HepG2 (cell line): ENCODE data around the gene TXNRD2. TPM values are rescaled to one million over a fixed set of nuclear protein-coding genes. Genes with fewer than 3 reads are reported as not detected.

Source experiments
- AGO1 ChIP-seq: fragments of 200-400 bp; formaldehyde crosslinking; IDR thresholded peaks from 2 replicates; pipeline ENCODE4 v1.6.1; 2017; ENCODE audit warnings: mild to moderate bottlenecking, low read depth, low read length, moderate library complexity; ENCODE audit not compliant: poor library complexity, severe bottlenecking
- CCAR2 ChIP-seq: fragments of 200-400 bp; formaldehyde crosslinking; optimal IDR thresholded peaks from 2 replicates; pipeline ENCODE3; 2018; ENCODE audit warnings: low read depth, mild to moderate bottlenecking, low read length, moderate library complexity
- CREM ChIP-seq, 2 experiments: sonication (generic) in 1 of 2; formaldehyde crosslinking in 1 of 2; IDR thresholded peaks; 2 replicates each; pipeline versions ENCODE4 v1.4.0 to v1.6.1; 2016 to 2020; ENCODE audit warnings: antibody characterized with exemption in 1 of 2, mild to moderate bottlenecking in 1 of 2, missing genetic modification reagents in 1 of 2
- HIC2 ChIP-seq: sonication (generic); formaldehyde crosslinking; IDR thresholded peaks from 2 replicates; pipeline ENCODE4 v1.9.0; 2022; ENCODE audit warnings: low read depth, missing genetic modification reagents
- IRF9 ChIP-seq: sonication (generic); formaldehyde crosslinking; IDR thresholded peaks from 2 replicates; pipeline ENCODE4 v1.8.0; 2022; ENCODE audit warnings: missing genetic modification reagents, mild to moderate bottlenecking, borderline replicate concordance
- KAT8 ChIP-seq: IDR thresholded peaks from 2 replicates; pipeline ENCODE4 v1.6.1; 2016; ENCODE audit warnings: missing genetic modification reagents, missing compliant biosample characterization
- LCORL ChIP-seq, 2 experiments: fragments of 450-650 bp in 1 of 2; sonication (generic) in 1 of 2; formaldehyde crosslinking in 1 of 2; IDR thresholded peaks; 2 replicates each; pipeline versions ENCODE4 v1.5.0 to v1.6.1; 2017 to 2020; ENCODE audit warnings: antibody characterized with exemption in 1 of 2, missing genetic modification reagents in 1 of 2
- MYC ChIP-seq: sonication (generic); formaldehyde crosslinking; IDR thresholded peaks from 2 replicates; pipeline ENCODE4 v1.9.0; 2021; ENCODE audit warnings: missing genetic modification reagents, borderline replicate concordance
- PAF1 ChIP-seq: IDR thresholded peaks from 2 replicates; pipeline ENCODE4 v1.6.1; 2016; ENCODE audit warnings: missing genetic modification reagents, missing compliant biosample characterization
- POLR2AphosphoS2 ChIP-seq: IDR thresholded peaks from 2 replicates; pipeline ENCODE4 v1.6.1; 2011; ENCODE audit warnings: low read depth, low read length, improper control_type of control experiment
- POLR2G ChIP-seq: fragments of 200-400 bp; formaldehyde crosslinking; IDR thresholded peaks from 2 replicates; pipeline ENCODE4 v1.6.1; 2018; ENCODE audit warnings: mild to moderate bottlenecking, low read depth, low read length, moderate library complexity
- XBP1 ChIP-seq: sonication (generic); formaldehyde crosslinking; IDR thresholded peaks from 2 replicates; pipeline ENCODE4 v1.5.0; 2020; ENCODE audit warnings: missing genetic modification reagents
- YY1 ChIP-seq: IDR thresholded peaks from 2 replicates; pipeline ENCODE4 v1.6.1; 2011; ENCODE audit warnings: low read length, low read depth, moderate library complexity, mild to moderate bottlenecking; ENCODE audit not compliant: insufficient read depth, insufficient replicate concordance
- ZBTB7B ChIP-seq: sonication (generic); formaldehyde crosslinking; IDR thresholded peaks from 2 replicates; pipeline ENCODE4 v1.4.0; 2020; ENCODE audit warnings: missing genetic modification reagents
- ZNF614 ChIP-seq: IDR thresholded peaks from 2 replicates; pipeline ENCODE4 v1.6.1; 2018; ENCODE audit warnings: missing biosample characterization, missing genetic modification reagents, inconsistent platforms, borderline replicate concordance
- ZNF703 ChIP-seq: sonication (generic); formaldehyde crosslinking; IDR thresholded peaks from 2 replicates; pipeline ENCODE4 v1.5.1; 2020; ENCODE audit warnings: missing genetic modification reagents, mild to moderate bottlenecking, moderate library complexity, borderline replicate concordance
- ZNF768 ChIP-seq: sonication (generic); formaldehyde crosslinking; IDR thresholded peaks from 2 replicates; pipeline ENCODE4 v1.4.0; 2020; ENCODE audit warnings: missing genetic modification reagents
- ZNF878 ChIP-seq: sonication (generic); formaldehyde crosslinking; IDR thresholded peaks from 2 replicates; pipeline ENCODE4 v1.8.1; 2023; ENCODE audit warnings: mild to moderate bottlenecking, missing genetic modification reagents, moderate library complexity
- polyA plus RNA-seq, 8 experiments: library from polyadenylated mRNA; depleted of rRNA in 3 of 8; stranded (reverse) in 7 of 8; unstranded in 1 of 8; fragments of >200 nt; fragmentation: Illumina TruSeq in 4 of 8; extraction: Trizol in 4 of 8; gene quantifications; 2 replicates each; pipeline versions ENCODE4 v1.2.1 to v1.2.3, GENCODE V29; 2011 to 2016; ENCODE audit warnings: low read depth in 4 of 8, missing spikeins in 1 of 8, mixed read lengths in 1 of 8; ENCODE audit not compliant: insufficient read depth in 1 of 8
- total RNA-seq, 5 experiments: library from RNA; depleted of rRNA; stranded (reverse); fragments of >200 nt; fragmentation: Illumina TruSeq; extraction: Trizol; gene quantifications; 2 replicates each; pipeline ENCODE4 v1.2.3, GENCODE V29; 2016; ENCODE audit warnings: low read depth in 1 of 5
- TF ChIP-seq, protein P1 (sequence below): sonication (generic); formaldehyde crosslinking; IDR thresholded peaks from 2 replicates; pipeline ENCODE4 v1.5.0; 2020; ENCODE audit warnings: mild to moderate bottlenecking, missing genetic modification reagents
- TF ChIP-seq, protein P2 (sequence below): IDR thresholded peaks from 2 replicates; pipeline ENCODE4 v1.6.1; 2016; ENCODE audit warnings: low read depth, borderline replicate concordance
- TF ChIP-seq, protein P3 (sequence below): sonication (generic); formaldehyde crosslinking; IDR thresholded peaks from 2 replicates; pipeline ENCODE4 v1.4.0; 2020; ENCODE audit warnings: missing genetic modification reagents

Gene TXNRD2
- total and polyA plus RNA-seq, 2 of the 13 experiments (the other 11 are each of a cell fraction or from before 2014, with no cell fraction given): 17.5 to 18.6 TPM

DNA sequence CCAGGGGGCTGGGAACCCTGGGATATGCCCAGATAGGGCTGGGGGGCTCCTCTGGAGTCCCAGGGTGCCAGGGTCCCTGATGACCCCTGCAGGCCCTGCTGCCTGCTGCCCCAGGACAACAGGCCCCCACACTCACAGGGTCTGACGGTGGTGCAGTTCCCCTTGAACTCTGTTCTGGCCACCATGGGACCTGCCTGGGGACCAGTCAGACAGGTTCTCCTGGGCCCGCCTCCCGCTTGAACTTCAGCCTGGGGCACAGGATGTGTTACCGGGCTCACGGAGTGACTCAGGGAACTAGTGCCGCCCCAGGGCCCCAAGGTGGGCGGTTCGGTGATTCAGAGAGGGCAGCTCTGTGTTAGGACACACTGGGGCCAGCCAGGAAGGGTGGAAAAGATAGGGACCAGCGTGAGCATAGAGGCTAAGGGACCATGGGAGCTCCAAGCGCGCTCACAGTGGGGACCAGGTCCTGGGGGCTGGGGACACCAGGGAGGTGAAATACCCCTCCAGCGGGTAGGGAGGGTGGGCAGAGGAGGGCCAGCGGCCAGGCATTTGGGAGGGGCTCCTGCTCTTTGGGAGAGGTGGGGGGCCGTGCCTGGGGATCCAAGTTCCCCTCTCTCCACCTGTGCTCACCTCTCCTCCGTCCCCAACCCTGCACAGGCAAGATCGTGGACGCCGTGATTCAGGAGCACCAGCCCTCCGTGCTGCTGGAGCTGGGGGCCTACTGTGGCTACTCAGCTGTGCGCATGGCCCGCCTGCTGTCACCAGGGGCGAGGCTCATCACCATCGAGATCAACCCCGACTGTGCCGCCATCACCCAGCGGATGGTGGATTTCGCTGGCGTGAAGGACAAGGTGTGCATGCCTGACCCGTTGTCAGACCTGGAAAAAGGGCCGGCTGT lies 21.5 kb upstream of the TXNRD2 start (continued):
- TF ChIP-seq HIC2 (CRISPR knock-in tag): 0 out of 2 replicates have a peak, but pooled peaks have one; percentile 24
- no peak for TF ChIP-seq ZNF878 (CRISPR knock-in tag)
- peak; percentile 37 for TF ChIP-seq CCAR2
- TF ChIP-seq, protein P1, sequence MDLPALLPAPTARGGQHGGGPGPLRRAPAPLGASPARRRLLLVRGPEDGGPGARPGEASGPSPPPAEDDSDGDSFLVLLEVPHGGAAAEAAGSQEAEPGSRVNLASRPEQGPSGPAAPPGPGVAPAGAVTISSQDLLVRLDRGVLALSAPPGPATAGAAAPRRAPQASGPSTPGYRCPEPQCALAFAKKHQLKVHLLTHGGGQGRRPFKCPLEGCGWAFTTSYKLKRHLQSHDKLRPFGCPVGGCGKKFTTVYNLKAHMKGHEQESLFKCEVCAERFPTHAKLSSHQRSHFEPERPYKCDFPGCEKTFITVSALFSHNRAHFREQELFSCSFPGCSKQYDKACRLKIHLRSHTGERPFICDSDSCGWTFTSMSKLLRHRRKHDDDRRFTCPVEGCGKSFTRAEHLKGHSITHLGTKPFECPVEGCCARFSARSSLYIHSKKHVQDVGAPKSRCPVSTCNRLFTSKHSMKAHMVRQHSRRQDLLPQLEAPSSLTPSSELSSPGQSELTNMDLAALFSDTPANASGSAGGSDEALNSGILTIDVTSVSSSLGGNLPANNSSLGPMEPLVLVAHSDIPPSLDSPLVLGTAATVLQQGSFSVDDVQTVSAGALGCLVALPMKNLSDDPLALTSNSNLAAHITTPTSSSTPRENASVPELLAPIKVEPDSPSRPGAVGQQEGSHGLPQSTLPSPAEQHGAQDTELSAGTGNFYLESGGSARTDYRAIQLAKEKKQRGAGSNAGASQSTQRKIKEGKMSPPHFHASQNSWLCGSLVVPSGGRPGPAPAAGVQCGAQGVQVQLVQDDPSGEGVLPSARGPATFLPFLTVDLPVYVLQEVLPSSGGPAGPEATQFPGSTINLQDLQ: no peak
- 0 out of 2 replicates have a peak, but pooled peaks have one; percentile 7 for TF ChIP-seq ZNF614
- no peak for TF ChIP-seq ZNF703 (CRISPR knock-in tag)
- TF ChIP-seq POLR2AphosphoS2: peak; percentile 22; the same call in 1 of the 2 replicates
- peak; percentile 95 for TF ChIP-seq ZNF768 (CRISPR knock-in tag)
- TF ChIP-seq POLR2G: peak; percentile 72
- TF ChIP-seq CREM (IDR thresholded peaks at IDR 0.05): peak; percentile 62; the same call in 1 of the 2 replicates
- TF ChIP-seq CREM (CRISPR knock-in tag; IDR thresholded peaks at IDR 0.05): no peak
- TF ChIP-seq, protein P2, sequence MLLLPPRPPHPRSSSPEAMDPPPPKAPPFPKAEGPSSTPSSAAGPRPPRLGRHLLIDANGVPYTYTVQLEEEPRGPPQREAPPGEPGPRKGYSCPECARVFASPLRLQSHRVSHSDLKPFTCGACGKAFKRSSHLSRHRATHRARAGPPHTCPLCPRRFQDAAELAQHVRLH (CRISPR knock-in tag): no peak
- no peak for TF ChIP-seq LCORL (IDR thresholded peaks at IDR 0.05)
- TF ChIP-seq LCORL (CRISPR knock-in tag; IDR thresholded peaks at IDR 0.05): peak; percentile 91
- TF ChIP-seq, protein P3, sequence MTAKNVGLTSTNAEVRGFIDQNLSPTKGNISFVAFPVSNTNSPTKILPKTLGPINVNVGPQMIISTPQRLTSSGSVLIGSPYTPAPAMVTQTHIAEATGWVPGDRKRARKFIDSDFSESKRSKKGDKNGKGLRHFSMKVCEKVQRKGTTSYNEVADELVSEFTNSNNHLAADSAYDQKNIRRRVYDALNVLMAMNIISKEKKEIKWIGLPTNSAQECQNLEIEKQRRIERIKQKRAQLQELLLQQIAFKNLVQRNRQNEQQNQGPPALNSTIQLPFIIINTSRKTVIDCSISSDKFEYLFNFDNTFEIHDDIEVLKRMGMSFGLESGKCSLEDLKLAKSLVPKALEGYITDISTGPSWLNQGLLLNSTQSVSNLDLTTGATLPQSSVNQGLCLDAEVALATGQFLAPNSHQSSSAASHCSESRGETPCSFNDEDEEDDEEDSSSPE: peak; percentile 65
- peak; percentile 40 for TF ChIP-seq AGO1
- TF ChIP-seq YY1: peak; percentile 9
- peak; percentile 8; the same call in 1 of the 2 replicates for TF ChIP-seq MYC
- no peak for TF ChIP-seq IRF9 (CRISPR knock-in tag)
- no peak for TF ChIP-seq XBP1 (CRISPR knock-in tag)
- peak; percentile 86 for TF ChIP-seq ZBTB7B (CRISPR knock-in tag)
- no peak; the same call in 1 of the 2 replicates for TF ChIP-seq PAF1
- TF ChIP-seq KAT8: peak; percentile 43; the same call in 1 of the 2 replicates
